ENCODE results near the gene DAGLA. TPM values are rescaled to one million over a fixed set of nuclear protein-coding genes. Genes with fewer than 3 reads are reported as not detected.
A peak's percentile ranks its signal among the peaks of the same experiment; 100 is the strongest.

The DAGLA gene, protein sequence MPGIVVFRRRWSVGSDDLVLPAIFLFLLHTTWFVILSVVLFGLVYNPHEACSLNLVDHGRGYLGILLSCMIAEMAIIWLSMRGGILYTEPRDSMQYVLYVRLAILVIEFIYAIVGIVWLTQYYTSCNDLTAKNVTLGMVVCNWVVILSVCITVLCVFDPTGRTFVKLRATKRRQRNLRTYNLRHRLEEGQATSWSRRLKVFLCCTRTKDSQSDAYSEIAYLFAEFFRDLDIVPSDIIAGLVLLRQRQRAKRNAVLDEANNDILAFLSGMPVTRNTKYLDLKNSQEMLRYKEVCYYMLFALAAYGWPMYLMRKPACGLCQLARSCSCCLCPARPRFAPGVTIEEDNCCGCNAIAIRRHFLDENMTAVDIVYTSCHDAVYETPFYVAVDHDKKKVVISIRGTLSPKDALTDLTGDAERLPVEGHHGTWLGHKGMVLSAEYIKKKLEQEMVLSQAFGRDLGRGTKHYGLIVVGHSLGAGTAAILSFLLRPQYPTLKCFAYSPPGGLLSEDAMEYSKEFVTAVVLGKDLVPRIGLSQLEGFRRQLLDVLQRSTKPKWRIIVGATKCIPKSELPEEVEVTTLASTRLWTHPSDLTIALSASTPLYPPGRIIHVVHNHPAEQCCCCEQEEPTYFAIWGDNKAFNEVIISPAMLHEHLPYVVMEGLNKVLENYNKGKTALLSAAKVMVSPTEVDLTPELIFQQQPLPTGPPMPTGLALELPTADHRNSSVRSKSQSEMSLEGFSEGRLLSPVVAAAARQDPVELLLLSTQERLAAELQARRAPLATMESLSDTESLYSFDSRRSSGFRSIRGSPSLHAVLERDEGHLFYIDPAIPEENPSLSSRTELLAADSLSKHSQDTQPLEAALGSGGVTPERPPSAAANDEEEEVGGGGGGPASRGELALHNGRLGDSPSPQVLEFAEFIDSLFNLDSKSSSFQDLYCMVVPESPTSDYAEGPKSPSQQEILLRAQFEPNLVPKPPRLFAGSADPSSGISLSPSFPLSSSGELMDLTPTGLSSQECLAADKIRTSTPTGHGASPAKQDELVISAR
- total RNA-seq = 1 to 10 TPM in 1 of 5 donors, under 1 TPM in 4; 0.15 to 1.6 (median 0.23) TPM
- 0.31 TPM for total RNA-seq (2013)
- 0.20 to 14.9 (median 0.76) reads per million in 29 experiments for total RNA-seq

DNA sequence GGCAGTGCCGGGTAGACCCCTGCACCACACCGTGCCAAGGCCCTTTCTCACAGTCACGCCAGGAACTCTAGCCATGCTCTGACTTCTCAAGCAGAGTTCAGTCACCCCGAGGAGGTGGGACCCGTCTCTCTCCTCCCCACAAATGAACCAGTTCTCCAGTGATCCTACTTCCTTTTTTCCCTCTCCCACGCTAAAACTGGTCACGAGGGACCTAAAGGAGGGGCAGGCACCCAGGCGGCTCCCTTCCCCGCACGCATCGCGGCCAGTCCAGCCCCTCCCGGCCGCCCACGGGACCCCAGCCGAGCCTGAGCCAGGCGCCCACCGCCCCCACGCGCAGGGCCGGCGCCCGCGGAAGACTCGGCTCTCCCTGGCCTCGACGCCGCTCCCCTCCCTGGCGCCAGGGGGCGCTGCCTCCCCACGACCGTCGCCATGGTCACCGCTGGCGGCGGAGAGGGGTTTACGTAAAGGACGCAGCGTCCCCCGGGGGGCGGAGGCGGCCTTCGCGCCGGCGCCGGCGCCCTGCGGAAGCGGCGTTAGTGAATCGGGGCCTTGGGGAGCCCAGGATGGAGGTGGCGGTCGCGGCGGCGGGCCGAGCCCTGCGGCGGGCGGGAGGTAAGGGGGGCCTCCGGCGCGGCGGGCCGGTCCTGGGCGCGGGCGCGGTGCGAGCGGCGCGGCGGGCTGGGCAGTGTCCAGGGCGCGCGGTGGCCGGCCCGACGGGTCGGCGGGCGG lies at the start of gene DAGLA:
DAGLA (plus strand) TSS at position 499 of the 729 bp plus-strand sequence. CDS start 39,765 bp downstream, outside the sequence.
- ATAC-seq (replicated peaks in 1 of 4) = peak; percentile 73 to 86 (median 79)
- no peaks in the 10 kb centered on the region for H3K36me3 Mint-ChIP-seq
- H3K4me3 Mint-ChIP-seq = peak within 1 kb of the TSS; percentile 65 to 72 (median 67)
- Histone ChIP-seq H3K27me3 (replicated peaks in 1 of 2; ENCODE audit: control insufficient read depth in 2 of 2, extremely low read depth in 1 of 2, insufficient read depth in 2 of 2, low read length in 1 of 2) (peaks cover 0 to 60% of the 10 kb centered on the region in 2 experiments), H3K36me3 (ENCODE audit: control insufficient read depth in 2 of 2, extremely low read depth in 1 of 2, insufficient read depth in 1 of 2, low read length in 1 of 2) (no peaks in the 10 kb centered on the region), H3K9me3 (no peaks in the 10 kb centered on the region), H3K27ac (ENCODE audit: low read length) (no peak within 1 kb of the TSS), H3K4me3 (ENCODE audit: control insufficient read depth in 1 of 2, extremely low read depth in 1 of 2, low read length in 1 of 2) (peak within 1 kb of the TSS in 1 of 2 donors; percentile 35), H3K4me1 (ENCODE audit: control insufficient read depth in 1 of 2, extremely low read depth in 1 of 2, insufficient read depth in 2 of 2, low read length in 2 of 2) (peaks cover 10 to 29% of the 10 kb centered on the region in 2 experiments)
- WGBS (ENCODE audit: insufficient coverage) = 4% methylated on average over 83 of the region's 84 CpGs
- H3K27ac Mint-ChIP-seq = no peak within 1 kb of the TSS
- H3K4me1 Mint-ChIP-seq = peaks cover 5 to 11% (median 7%) of the 10 kb centered on the region in 3 donors
- H3K27me3 Mint-ChIP-seq = peaks cover 3 to 32% of the 10 kb centered on the region in 2 donors
- ChIA-PET POLR2A (no interaction called here), CTCF (interaction anchor here (1.1 to 2.7 kb wide), 2 partner anchors 53 to 54 kb away, joined by 3 to 21 read pairs; no protein-coding TSS in a partner anchor)
- peak; percentile 28 to 86 (median 69) for DNase-seq
- H3K9me3 Mint-ChIP-seq = no peaks in the 10 kb centered on the region

DNA sequence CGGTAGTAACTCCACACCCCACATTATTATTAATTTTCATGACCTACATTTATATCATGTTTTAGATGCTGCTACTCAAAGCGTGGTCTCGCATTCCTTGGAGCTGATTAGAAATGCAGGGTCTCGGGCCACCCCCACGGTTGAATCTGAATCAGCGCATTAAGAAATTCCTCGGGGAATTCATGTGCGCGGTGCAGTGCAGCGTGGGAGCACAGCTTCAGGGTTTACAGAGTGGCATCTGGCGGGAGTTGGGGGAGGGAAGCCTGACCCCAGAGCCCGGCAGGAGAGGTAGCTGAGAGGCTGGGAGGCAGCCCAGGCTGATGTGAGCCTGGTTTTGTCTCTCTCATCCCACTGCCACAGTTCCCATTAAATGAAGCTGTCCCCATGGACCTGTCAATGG lies 48.1 kb upstream of the DAGLA start:
- no peaks in the 10 kb centered on the region for H3K4me1 ChIP-seq (ENCODE audit: control insufficient read depth in 1 of 2, extremely low read depth in 1 of 2, insufficient read depth in 2 of 2, low read length in 2 of 2)
- ChIA-PET CTCF (no interaction called here), POLR2A (no interaction called here)
- H3K27ac ChIP-seq (ENCODE audit: low read length) = no peak overlapping the region
- Mint-ChIP-seq H3K27me3 (peaks cover 10 to 29% of the 10 kb centered on the region in 2 donors), H3K36me3 (no peaks in the 10 kb centered on the region), H3K27ac (no peak overlapping the region), H3K4me3 (no peak overlapping the region), H3K9me3 (no peaks in the 10 kb centered on the region), H3K4me1 (no peaks in the 10 kb centered on the region)
- H3K36me3 ChIP-seq (ENCODE audit: control insufficient read depth in 2 of 2, extremely low read depth in 1 of 2, insufficient read depth in 1 of 2, low read length in 1 of 2) = no peaks in the 10 kb centered on the region
- H3K27me3 ChIP-seq (replicated peaks in 1 of 2; ENCODE audit: control insufficient read depth in 2 of 2, extremely low read depth in 1 of 2, insufficient read depth in 2 of 2, low read length in 1 of 2) = peaks cover 0 to 48% of the 10 kb centered on the region in 2 experiments
- ATAC-seq (replicated peaks in 1 of 4) = no peak
- DNase-seq = no peak
- H3K4me3 ChIP-seq (ENCODE audit: control insufficient read depth in 1 of 2, extremely low read depth in 1 of 2, low read length in 1 of 2) = no peak overlapping the region
- WGBS (ENCODE audit: insufficient coverage) = 91% methylated on average over 11 of the region's 12 CpGs
- H3K9me3 ChIP-seq = no peaks in the 10 kb centered on the region

DNA sequence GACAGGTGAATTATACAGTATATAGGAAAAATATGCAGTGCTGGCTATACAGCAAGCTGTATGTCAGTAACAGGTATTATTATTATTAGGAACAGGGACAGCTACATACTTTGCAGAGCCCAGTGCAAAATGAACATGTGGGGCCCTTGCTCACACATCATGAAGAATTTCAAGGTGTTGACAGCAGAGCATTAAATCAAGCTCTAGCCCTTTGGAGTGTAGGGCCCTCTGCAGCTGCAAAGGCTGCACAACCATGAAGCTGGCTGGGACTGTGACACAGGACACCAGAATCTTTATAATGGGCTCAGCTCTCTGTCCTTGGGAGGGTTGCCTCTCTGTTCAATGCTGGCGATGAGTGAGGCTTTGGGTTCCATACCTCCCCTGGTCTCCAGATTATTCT lies 44.9 kb upstream of the DAGLA start:
- Histone ChIP-seq H3K9me3 (no peaks in the 10 kb centered on the region), H3K36me3 (ENCODE audit: control insufficient read depth in 2 of 2, extremely low read depth in 1 of 2, insufficient read depth in 1 of 2, low read length in 1 of 2) (no peaks in the 10 kb centered on the region), H3K27me3 (replicated peaks in 1 of 2; ENCODE audit: control insufficient read depth in 2 of 2, extremely low read depth in 1 of 2, insufficient read depth in 2 of 2, low read length in 1 of 2) (peaks cover 0 to 38% of the 10 kb centered on the region in 2 experiments), H3K4me1 (ENCODE audit: control insufficient read depth in 1 of 2, extremely low read depth in 1 of 2, insufficient read depth in 2 of 2, low read length in 2 of 2) (peaks cover 0 to 4% of the 10 kb centered on the region in 2 experiments), H3K4me3 (ENCODE audit: control insufficient read depth in 1 of 2, extremely low read depth in 1 of 2, low read length in 1 of 2) (no peak overlapping the region), H3K27ac (ENCODE audit: low read length) (no peak overlapping the region)
- Mint-ChIP-seq H3K27me3 (peaks cover under 1 to 3% of the 10 kb centered on the region in 2 donors), H3K4me3 (no peak overlapping the region), H3K27ac (no peak overlapping the region), H3K9me3 (no peaks in the 10 kb centered on the region), H3K4me1 (no peaks in the 10 kb centered on the region), H3K36me3 (no peaks in the 10 kb centered on the region)
- no peak for DNase-seq
- no CpG with 5 or more reads among the region's 1 CpG for WGBS (ENCODE audit: insufficient coverage)
- CTCF ChIA-PET = interaction anchor here in 1 of 2 donors (0.6 kb wide), 1 partner anchor 853 kb away, joined by 6 read pairs; no protein-coding TSS in a partner anchor
- no peak for ATAC-seq (replicated peaks in 1 of 4)
- POLR2A ChIA-PET = no interaction called here

DNA sequence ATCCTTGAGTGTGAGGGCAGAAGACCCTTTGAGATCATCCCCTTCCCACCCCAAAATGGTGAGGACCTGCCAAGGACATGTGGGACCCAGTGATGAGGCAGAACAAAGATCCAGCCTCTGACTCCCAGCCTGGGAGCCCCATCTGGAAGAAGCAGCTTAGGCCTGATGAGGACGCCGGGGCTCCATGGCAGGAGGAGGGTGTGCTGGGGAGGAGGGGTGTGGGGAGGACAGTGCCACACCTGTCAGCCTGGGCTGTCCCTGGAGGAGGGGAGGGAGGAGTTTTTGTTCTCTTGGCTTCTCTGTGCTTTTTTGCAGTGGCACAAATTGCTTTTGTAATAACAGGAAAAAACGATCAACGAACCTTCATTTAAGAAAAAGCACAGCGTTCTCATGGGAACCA lies 44.4 kb upstream of the DAGLA start:
- Mint-ChIP-seq H3K27me3 (peaks cover 0 to 3% of the 10 kb centered on the region in 2 donors), H3K27ac (no peak overlapping the region), H3K4me1 (no peaks in the 10 kb centered on the region), H3K36me3 (no peaks in the 10 kb centered on the region), H3K9me3 (no peaks in the 10 kb centered on the region), H3K4me3 (no peak overlapping the region)
- Histone ChIP-seq H3K9me3 (no peaks in the 10 kb centered on the region), H3K27me3 (replicated peaks in 1 of 2; ENCODE audit: control insufficient read depth in 2 of 2, extremely low read depth in 1 of 2, insufficient read depth in 2 of 2, low read length in 1 of 2) (peaks cover 0 to 37% of the 10 kb centered on the region in 2 experiments), H3K36me3 (ENCODE audit: control insufficient read depth in 2 of 2, extremely low read depth in 1 of 2, insufficient read depth in 1 of 2, low read length in 1 of 2) (no peaks in the 10 kb centered on the region), H3K27ac (ENCODE audit: low read length) (no peak overlapping the region), H3K4me3 (ENCODE audit: control insufficient read depth in 1 of 2, extremely low read depth in 1 of 2, low read length in 1 of 2) (no peak overlapping the region), H3K4me1 (ENCODE audit: control insufficient read depth in 1 of 2, extremely low read depth in 1 of 2, insufficient read depth in 2 of 2, low read length in 2 of 2) (peaks cover 0 to 4% of the 10 kb centered on the region in 2 experiments)
- ChIA-PET POLR2A (no interaction called here), CTCF (no interaction called here)
- ATAC-seq (replicated peaks in 1 of 4) (no peak), DNase-seq (no peak)
- WGBS (ENCODE audit: insufficient coverage) = 86% methylated on average over 5 of the region's 5 CpGs

DNA sequence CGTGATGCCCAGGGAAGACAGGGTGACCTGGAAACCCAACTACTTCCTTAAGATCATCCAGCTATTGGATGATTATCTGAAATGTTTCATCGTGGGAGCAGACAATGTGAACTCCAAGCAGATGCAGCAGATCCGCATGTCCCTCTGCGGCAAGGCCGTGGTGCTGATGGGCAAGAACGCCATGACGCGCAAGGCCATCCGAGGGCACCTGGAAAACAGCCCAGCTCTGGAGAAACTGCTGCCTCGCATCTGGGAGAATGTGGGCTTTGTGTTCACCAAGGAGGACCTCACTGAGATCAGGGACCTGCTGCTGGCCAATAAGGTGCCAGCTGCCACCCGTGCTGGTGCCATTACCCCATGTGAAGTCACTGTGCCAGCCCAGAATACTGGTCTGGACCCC lies 43.5 kb upstream of the DAGLA start:
- 86% methylated on average over 11 of the region's 11 CpGs for WGBS (ENCODE audit: insufficient coverage)
- POLR2A ChIA-PET = no interaction called here
- Histone ChIP-seq H3K36me3 (ENCODE audit: control insufficient read depth in 2 of 2, extremely low read depth in 1 of 2, insufficient read depth in 1 of 2, low read length in 1 of 2) (no peaks in the 10 kb centered on the region), H3K4me3 (ENCODE audit: control insufficient read depth in 1 of 2, extremely low read depth in 1 of 2, low read length in 1 of 2) (no peak overlapping the region), H3K27me3 (replicated peaks in 1 of 2; ENCODE audit: control insufficient read depth in 2 of 2, extremely low read depth in 1 of 2, insufficient read depth in 2 of 2, low read length in 1 of 2) (peaks cover 0 to 38% of the 10 kb centered on the region in 2 experiments), H3K27ac (ENCODE audit: low read length) (no peak overlapping the region), H3K9me3 (no peaks in the 10 kb centered on the region), H3K4me1 (ENCODE audit: control insufficient read depth in 1 of 2, extremely low read depth in 1 of 2, insufficient read depth in 2 of 2, low read length in 2 of 2) (peaks cover 0 to 4% of the 10 kb centered on the region in 2 experiments)
- no peak for ATAC-seq (replicated peaks in 1 of 4)
- H3K9me3 Mint-ChIP-seq = no peaks in the 10 kb centered on the region
- no peaks in the 10 kb centered on the region for H3K4me1 Mint-ChIP-seq
- peaks cover 3 to 6% of the 10 kb centered on the region in 2 donors for H3K27me3 Mint-ChIP-seq
- CTCF ChIA-PET = interaction anchor here in 1 of 2 donors (1.1 kb wide), 1 partner anchor 92 kb away, joined by 3 read pairs; no protein-coding TSS in a partner anchor
- no peak overlapping the region for H3K4me3 Mint-ChIP-seq
- no peaks in the 10 kb centered on the region for H3K36me3 Mint-ChIP-seq
- DNase-seq = no peak
- H3K27ac Mint-ChIP-seq = no peak overlapping the region

Measured in T-cell (primary cell).